ENCODE measurements around the gene APRT.

- TF ChIP-seq CTCF (IDR thresholded peaks at IDR 0.05) (no peak), POLR2A (IDR thresholded peaks at IDR 0.05) (no peak)
Observed at GRCh38 chr16:88813269-88814143, 1.8 kb upstream of the APRT start.

Data from uterus (tissue), 2 donors.